H9 (cell line): Measurements from ENCODE around the gene AATK. TPM values are rescaled to one million over a fixed set of nuclear protein-coding genes. Genes with fewer than 3 reads are reported as not detected.

Experiments
- DNase-seq: peaks from one replicate; pipeline ENCODE4 v3.0.0-alpha.2; 2017
- H2AFZ ChIP-seq: one replicate; pipeline ENCODE4 v1.6.1; 2013; ENCODE audit warnings: mild to moderate bottlenecking, low read length, control low read depth, moderate library complexity
- H2AK5ac ChIP-seq: 2 replicates; pipeline ENCODE4 v1.6.1; 2013; ENCODE audit warnings: low read length, control low read depth, mixed read lengths; ENCODE audit not compliant: insufficient read length
- H2BK120ac ChIP-seq: one replicate; pipeline ENCODE4 v1.6.1; 2013; ENCODE audit warnings: low read depth, mild to moderate bottlenecking, low read length, control low read depth, inconsistent platforms; ENCODE audit not compliant: poor library complexity, severe bottlenecking
- H2BK12ac ChIP-seq: 2 replicates; pipeline ENCODE4 v1.6.1; 2013; ENCODE audit warnings: low read length, control low read depth, mixed read lengths, low read depth; ENCODE audit not compliant: insufficient read length
- H2BK15ac ChIP-seq: 2 replicates; pipeline ENCODE4 v1.6.1; 2013; ENCODE audit warnings: low read depth, low read length, control low read depth
- H2BK20ac ChIP-seq: one replicate; pipeline ENCODE4 v1.6.1; 2013; ENCODE audit warnings: low read depth, mild to moderate bottlenecking, low read length, control low read depth, inconsistent platforms; ENCODE audit not compliant: poor library complexity, severe bottlenecking
- H2BK5ac ChIP-seq: 2 replicates; pipeline ENCODE4 v1.6.1; 2013; ENCODE audit warnings: low read length, control low read depth, mixed read lengths; ENCODE audit not compliant: insufficient read length
- H3K14ac ChIP-seq: 2 replicates; pipeline ENCODE4 v1.6.1; 2013; ENCODE audit warnings: low read length, control low read depth; ENCODE audit not compliant: insufficient read depth
- H3K18ac ChIP-seq: 2 replicates; pipeline ENCODE4 v1.6.1; 2013; ENCODE audit warnings: low read depth, mild to moderate bottlenecking, mixed read lengths, low read length, control low read depth; ENCODE audit not compliant: insufficient read length
- H3K23ac ChIP-seq: 2 replicates; pipeline ENCODE4 v1.6.1; 2013; ENCODE audit warnings: low read length, control low read depth, mixed read lengths, low read depth; ENCODE audit not compliant: insufficient read length
- H3K23me2 ChIP-seq: 2 replicates; pipeline ENCODE4 v1.6.1; 2013; ENCODE audit warnings: low read depth, mild to moderate bottlenecking, mixed read lengths, low read length, control low read depth; ENCODE audit not compliant: insufficient read length, poor library complexity, severe bottlenecking
- H3K27ac ChIP-seq: 2 replicates; pipeline ENCODE4 v1.5.1; 2013; ENCODE audit warnings: low read length, control low read depth, mixed read lengths, low read depth; ENCODE audit not compliant: insufficient read length
- H3K27me3 ChIP-seq: 2 replicates; pipeline ENCODE4 v1.6.1; 2013; ENCODE audit warnings: low read length, control low read depth, inconsistent platforms; ENCODE audit not compliant: insufficient read depth
- H3K4ac ChIP-seq: 2 replicates; pipeline ENCODE4 v1.6.1; 2013; ENCODE audit warnings: low read depth, mild to moderate bottlenecking, control low read depth, inconsistent platforms, low read length, moderate library complexity
- H3K4me1 ChIP-seq: 2 replicates; pipeline ENCODE4 v1.6.1; 2013; ENCODE audit warnings: low read length, control low read depth, inconsistent platforms; ENCODE audit not compliant: insufficient read depth
- H3K4me2 ChIP-seq: 2 replicates; pipeline ENCODE4 v1.6.1; 2013; ENCODE audit warnings: low read length, control low read depth, mixed read lengths; ENCODE audit not compliant: insufficient read length, insufficient read depth
- H3K56ac ChIP-seq: 2 replicates; pipeline ENCODE4 v1.6.1; 2013; ENCODE audit warnings: low read depth, mild to moderate bottlenecking, mixed read lengths, low read length, control low read depth; ENCODE audit not compliant: insufficient read length
- H3K79me1 ChIP-seq: 2 replicates; pipeline ENCODE4 v1.6.1; 2013; ENCODE audit warnings: low read depth, mild to moderate bottlenecking, moderate library complexity, low read length, control low read depth, inconsistent platforms; ENCODE audit not compliant: insufficient read depth, poor library complexity, severe bottlenecking
- H3K79me2 ChIP-seq: 2 replicates; pipeline ENCODE4 v1.6.1; 2013; ENCODE audit warnings: low read length, control low read depth, inconsistent platforms; ENCODE audit not compliant: insufficient read depth
- H3K9ac ChIP-seq: 2 replicates; pipeline ENCODE4 v1.6.1; 2013; ENCODE audit warnings: low read length, control low read depth, mixed read lengths; ENCODE audit not compliant: insufficient read length; ENCODE audit errors: extremely low read depth
- H3K9me3 ChIP-seq: one replicate; pipeline ENCODE4 v1.6.1; 2013; ENCODE audit warnings: low read depth, low read length, inconsistent platforms; ENCODE audit not compliant: control insufficient read depth
- H3T11ph ChIP-seq: one replicate; pipeline ENCODE4 v1.6.1; 2013; ENCODE audit warnings: mild to moderate bottlenecking, low read length, control low read depth, inconsistent platforms
- H4K20me1 ChIP-seq: one replicate; pipeline ENCODE4 v1.6.1; 2013; ENCODE audit not compliant: control insufficient read depth, insufficient read length, insufficient read depth
- H4K5ac ChIP-seq: 2 replicates; pipeline ENCODE4 v1.6.1; 2013; ENCODE audit warnings: low read depth, mild to moderate bottlenecking, mixed read lengths, low read length, control low read depth; ENCODE audit not compliant: insufficient read length
- H4K8ac ChIP-seq: replicated peaks from 2 replicates; pipeline ENCODE4 v1.6.1; 2013; ENCODE audit warnings: low read length, control low read depth, mixed read lengths, low read depth; ENCODE audit not compliant: insufficient read length
- H4K91ac ChIP-seq: 2 replicates; pipeline ENCODE4 v1.6.1; 2013; ENCODE audit warnings: low read depth, mild to moderate bottlenecking, moderate library complexity, mixed read lengths, low read length, control low read depth; ENCODE audit not compliant: insufficient read length
- H3K27ac Mint-ChIP-seq, 3 experiments: 2 replicates in 2 of 3; 3 replicates in 1 of 3; pipeline ENCODE4 v1.8.0; 2020 to 2021; ENCODE audit warnings: mixed read lengths in 3 of 3, mild to moderate bottlenecking in 1 of 3, moderate library complexity in 1 of 3
- H3K27me3 Mint-ChIP-seq: 2 replicates; pipeline ENCODE4 v1.8.0; 2021; ENCODE audit warnings: low read depth, mild to moderate bottlenecking, moderate library complexity, mixed read lengths
- H3K36me3 Mint-ChIP-seq, 3 experiments: 2 replicates in 2 of 3; 3 replicates in 1 of 3; pipeline ENCODE4 v1.8.0; 2020 to 2021; ENCODE audit warnings: low read depth in 3 of 3, mixed read lengths in 3 of 3; ENCODE audit not compliant: insufficient read depth in 1 of 3
- H3K4me1 Mint-ChIP-seq, 2 experiments: 2 replicates each; pipeline ENCODE4 v1.8.0; 2020; ENCODE audit warnings: mixed read lengths in 2 of 2
- H3K4me3 Mint-ChIP-seq, 2 experiments: 2 replicates in 1 of 2; 3 replicates in 1 of 2; pipeline ENCODE4 v1.8.0; 2020 to 2021; ENCODE audit warnings: mild to moderate bottlenecking in 2 of 2, mixed read lengths in 2 of 2, moderate library complexity in 1 of 2
- H3K9me3 Mint-ChIP-seq, 2 experiments: 2 replicates in 1 of 2; 3 replicates in 1 of 2; pipeline ENCODE4 v1.8.0; 2020; ENCODE audit warnings: mild to moderate bottlenecking in 2 of 2, mixed read lengths in 2 of 2, moderate library complexity in 1 of 2
- CTCF ChIP-seq: fragments of 200-600 bp; sonication (generic); conservative IDR thresholded peaks from 3 replicates; pipeline ENCODE4 v1.8.0; 2021; ENCODE audit warnings: antibody characterized with exemption, mild to moderate bottlenecking
- WGBS: extraction: QIAGEN DNeasy Blood & Tissue Kit; methylation state at CpG from one replicate; pipeline ENCODE4 v1.1.7; 2013; ENCODE audit warnings: missing lambda C conversion rate, low lambda C conversion rate, mixed read lengths; ENCODE audit not compliant: insufficient read length; ENCODE audit errors: extremely low coverage; 5-methylcytosine and 5-hydroxymethylcytosine counted together
- total RNA-seq: library from RNA; stranded (reverse); gene quantifications from 2 replicates; pipeline ENCODE4 v1.2.1, GENCODE V29; 2021

AATK gene
- total RNA-seq, 1 experiment from 2014 or later = 2.4 TPM

GRCh38 chr17:81187586-81188490 is 21.8 kb upstream of the AATK start:
- no peaks in the 10 kb centered on the region for H4K20me1 ChIP-seq
- H3K79me1 ChIP-seq = no peaks in the 10 kb centered on the region
- H2BK120ac ChIP-seq = no peak overlapping the region
- no CpG with 5 or more reads among the region's 26 CpGs for WGBS
- H3T11ph ChIP-seq = no peak overlapping the region
- no peaks in the 10 kb centered on the region for H3K27me3 ChIP-seq
- H2BK15ac ChIP-seq = no peak overlapping the region
- H3K9me3 ChIP-seq = no peaks in the 10 kb centered on the region
- no peaks in the 10 kb centered on the region for H3K4me1 ChIP-seq
- no peak overlapping the region for H3K23ac ChIP-seq
- no peak overlapping the region for H3K4ac ChIP-seq
- H4K91ac ChIP-seq = no peak overlapping the region
- H4K8ac ChIP-seq = no peak overlapping the region
- no peak overlapping the region for H3K18ac ChIP-seq
- Mint-ChIP-seq H3K4me3 (no peak overlapping the region), H3K36me3 (peaks cover 0 to 6% (median 4%) of the 10 kb centered on the region in 3 experiments; a peak in 4 of 7 replicates), H3K9me3 (no peaks in the 10 kb centered on the region), H3K27ac (no peak overlapping the region; a peak in 1 of 7 replicates), H3K4me1 (peaks cover 2 to 4% of the 10 kb centered on the region in 2 experiments; a peak in 1 of 4 replicates), H3K27me3 (no peaks in the 10 kb centered on the region)
- H2BK12ac ChIP-seq = no peak overlapping the region
- no peak overlapping the region for H2BK20ac ChIP-seq
- no peak overlapping the region for H3K9ac ChIP-seq
- no peaks in the 10 kb centered on the region for H3K23me2 ChIP-seq
- DNase-seq = no peak
- no peak overlapping the region for H3K27ac ChIP-seq
- no peak overlapping the region for H2AK5ac ChIP-seq
- H3K4me2 ChIP-seq = no peak overlapping the region
- no peak overlapping the region for H2AFZ ChIP-seq
- H4K5ac ChIP-seq = no peak overlapping the region
- H3K79me2 ChIP-seq = no peaks in the 10 kb centered on the region
- no peak overlapping the region for H3K56ac ChIP-seq
- no peak for TF ChIP-seq CTCF
- H3K14ac ChIP-seq = no peak overlapping the region
- H2BK5ac ChIP-seq = no peak overlapping the region
